Psoas muscle (tissue), 8 donors: ENCODE data around the gene PRSS21. TPM values are rescaled to one million over a fixed set of nuclear protein-coding genes. Genes with fewer than 3 reads are reported as not detected.
A peak's percentile ranks its signal among the peaks of the same experiment; 100 is the strongest.

Experiments
- ATAC-seq, 4 donors: fragments of 200-7000 bp; cut with Tn5 transposase; one replicate each; pipeline ENCODE4 v1.9.1; 2020; ENCODE audit warnings: moderate library complexity in 3 of 4, mild to moderate bottlenecking in 2 of 4
- DNase-seq, 2 donors: peaks; one replicate each; pipeline ENCODE4 v3.0.0-alpha.2; 2020
- H3K27ac ChIP-seq: fragments of 200-600 bp; one replicate; pipeline ENCODE4 v1.8.0; 2022
- H3K27me3 ChIP-seq, 3 donors: fragments of 200-600 bp in 1 of 3; one replicate each; pipeline versions ENCODE4 v1.6.1 to v1.8.0; 2013 to 2022; ENCODE audit warnings: low read length in 2 of 3, mild to moderate bottlenecking in 2 of 3, moderate library complexity in 1 of 3; ENCODE audit not compliant: insufficient read depth in 3 of 3
- H3K36me3 ChIP-seq, 2 donors: fragments of 200-600 bp in 1 of 2; one replicate each; pipeline versions ENCODE4 v1.6.1 to v1.8.0; 2013 to 2022; ENCODE audit warnings: low read depth in 1 of 2, mild to moderate bottlenecking in 1 of 2, moderate library complexity in 1 of 2; ENCODE audit not compliant: insufficient read depth in 1 of 2
- H3K4me1 ChIP-seq: fragments of 200-600 bp; one replicate; pipeline ENCODE4 v1.8.0; 2022
- H3K4me3 ChIP-seq: fragments of 200-600 bp; one replicate; pipeline ENCODE4 v1.8.0; 2022; ENCODE audit warnings: mild to moderate bottlenecking
- H3K9me3 ChIP-seq: fragments of 200-600 bp; one replicate; pipeline ENCODE4 v1.8.0; 2022
- CTCF ChIP-seq: fragments of 200-600 bp; IDR thresholded peaks from one replicate; pipeline ENCODE4 v1.8.0; 2022; ENCODE audit warnings: antibody characterized with exemption
- WGBS, 3 donors: extraction: QIAGEN DNeasy Blood & Tissue Kit; methylation state at CpG; one replicate each; pipeline versions ENCODE4 v1.1.6 to v1.1.7; 2013; 5-methylcytosine and 5-hydroxymethylcytosine counted together
- intact Hi-C, 2 donors: fragments of 100-400 bp; cut with DNase I; formaldehyde crosslinking; loops; one replicate each; pipeline versions ENCODE4 v1.11.0 to v1.14.2; 2022
- polyA plus RNA-seq, 3 donors: library from polyadenylated mRNA; stranded (reverse); fragments of 200-250 nt; gene quantifications; one replicate each; pipeline ENCODE4 v1.2.3, GENCODE V29; 2013
- total RNA-seq, 4 donors: library from RNA; stranded (reverse); fragmentation: NEBNext Ultra II Directional in 2 of 4; extraction: Animal tissue kit (Norgen Biotek cat#: 25700) in 2 of 4; gene quantifications; one replicate each; pipeline versions ENCODE4 v1.2.1 to v1.2.4, GENCODE V29; 2021 to 2023
- donor health status: healthy with polysubstance abuse.
- donor health status: DM: no; HTN: no; CAD: no; lungs with moderate emphysema.
- donor health status: Bipolar disorder and iron deficiency.
- donor health status: healthy.
- donor health status: DM: yes; HTN: yes; CAD: no.
- donor health status: DM: no; HTN: no; CAD: no.
- donor health status: DM: no; HTN: no; CAD: no.
- donor health status: DM: yes; HTN: yes; CAD: no.

Gene PRSS21
- total and polyA plus RNA-seq, 7 donors: 0.05 to 0.20 (median 0.10) TPM; not detected in 4

GRCh38 chr16:2785101-2785991 is 31.7 kb upstream of the PRSS21 start:
- TF ChIP-seq CTCF: no peak
- no peak for DNase-seq
- Histone ChIP-seq H3K36me3 (no peaks in the 10 kb centered on the region), H3K4me3 (peak overlapping the region; percentile 59), H3K27me3 (peaks cover 0 to 41% (median 18%) of the 10 kb centered on the region in 3 donors), H3K9me3 (no peaks in the 10 kb centered on the region), H3K4me1 (no peaks in the 10 kb centered on the region), H3K27ac (no peak overlapping the region)
- ATAC-seq: peak; percentile 40 to 44 (median 40)
- intact Hi-C loops: loop anchor here in 1 of 2 donors (5.0 kb wide), 1 partner anchor 77 kb away; no protein-coding TSS in a partner anchor
- WGBS, 3 donors: 12 to 15% (median 12%) methylated on average over 59 to 79 of the region's 79 CpGs

GRCh38 chr16:2786061-2786825 is 30.8 kb upstream of the PRSS21 start:
- 49 to 52% (median 49%) methylated on average over 14 to 15 of the region's 15 CpGs for WGBS, 3 donors
- ATAC-seq (no peak), DNase-seq (no peak)
- Histone ChIP-seq H3K9me3 (no peaks in the 10 kb centered on the region), H3K4me1 (no peaks in the 10 kb centered on the region), H3K27ac (no peak overlapping the region), H3K4me3 (no peak overlapping the region), H3K27me3 (peaks cover 0 to 50% (median 22%) of the 10 kb centered on the region in 3 donors), H3K36me3 (no peaks in the 10 kb centered on the region)
- no peak for TF ChIP-seq CTCF
- intact Hi-C loops: loop anchor here in 1 of 2 donors (5.0 kb wide), 1 partner anchor 76 kb away; no protein-coding TSS in a partner anchor

- ATAC-seq (no peak), DNase-seq (no peak)
- no peaks in the 10 kb centered on the region for H3K36me3 ChIP-seq
- no peak overlapping the region for H3K27ac ChIP-seq
- TF ChIP-seq CTCF: no peak
- H3K27me3 ChIP-seq: peaks cover 0 to 55% (median 24%) of the 10 kb centered on the region in 3 donors
- H3K9me3 ChIP-seq: no peaks in the 10 kb centered on the region
- no peaks in the 10 kb centered on the region for H3K4me1 ChIP-seq
- intact Hi-C loops: loop anchor here in 1 of 2 donors (5.0 kb wide), 1 partner anchor 76 kb away; no protein-coding TSS in a partner anchor
- H3K4me3 ChIP-seq: no peak overlapping the region
- WGBS, 3 donors: 42 to 50% (median 44%) methylated on average over 2 to 3 of the region's 3 CpGs
Measured at GRCh38 chr16:2786826-2787151, 30.2 kb upstream of the PRSS21 start.

- Histone ChIP-seq H3K9me3 (no peaks in the 10 kb centered on the region), H3K27me3 (peaks cover 0 to 56% (median 24%) of the 10 kb centered on the region in 3 donors), H3K36me3 (no peaks in the 10 kb centered on the region), H3K4me1 (no peaks in the 10 kb centered on the region), H3K4me3 (no peak within 1 kb of the TSS), H3K27ac (no peak within 1 kb of the TSS)
- 25 to 31% (median 29%) methylated on average over 10 of the region's 10 CpGs for WGBS, 3 donors
- DNase-seq: no peak
- no peak for TF ChIP-seq CTCF
- intact Hi-C loops: loop anchor here in 1 of 2 donors (5.0 kb wide), 1 partner anchor 75 kb away; no protein-coding TSS in a partner anchor
- ATAC-seq: no peak
Measured at GRCh38 chr16:2787406-2787805, 29.6 kb upstream of the PRSS21 start, which contains the start of gene PRSS33. TSS of gene PRSS33 (minus strand) at chr16:2787560. CDS start at chr16:2786547, 1,013 bp downstream.
